ENCODE data around the gene GRAMD4. TPM values are rescaled to one million over a fixed set of nuclear protein-coding genes. Genes with fewer than 3 reads are reported as not detected.

The GRAMD4 gene
- total RNA-seq, 1 donor from 2014 or later, result 85.7 TPM

DNA sequence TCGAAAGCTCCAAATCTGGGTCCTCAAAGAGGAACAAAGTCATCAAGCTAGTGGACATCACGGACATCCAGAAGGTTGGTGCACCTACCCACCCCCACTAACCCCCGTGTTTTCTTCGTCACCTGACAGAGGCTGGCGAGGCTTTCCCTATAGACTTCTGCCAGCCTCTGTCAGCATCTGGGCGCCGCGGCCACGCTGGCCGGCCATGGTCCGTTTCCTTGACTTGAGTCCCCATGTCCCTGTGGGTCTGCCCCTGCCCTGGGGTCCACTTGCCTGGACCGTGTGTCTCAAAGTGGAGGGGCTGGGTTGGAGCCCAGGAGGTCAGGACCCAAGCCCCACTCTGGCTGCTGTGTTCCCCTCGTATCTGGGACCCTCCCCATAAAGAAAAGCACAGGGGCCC, 55.3 kb downstream of the GRAMD4 start:
- Mint-ChIP-seq H3K9me3 (ENCODE audit: unreplicated experiment) (peaks cover 5% of the 10 kb centered on the region), H3K4me1 (ENCODE audit: low read depth, unreplicated experiment) (peaks cover 1% of the 10 kb centered on the region), H3K27ac (ENCODE audit: unreplicated experiment) (no peak overlapping the region), H3K36me3 (ENCODE audit: unreplicated experiment) (no peaks in the 10 kb centered on the region), H3K4me3 (ENCODE audit: unreplicated experiment) (no peak overlapping the region), H3K27me3 (ENCODE audit: unreplicated experiment) (no peaks in the 10 kb centered on the region)
- TF ChIP-seq, protein P1, sequence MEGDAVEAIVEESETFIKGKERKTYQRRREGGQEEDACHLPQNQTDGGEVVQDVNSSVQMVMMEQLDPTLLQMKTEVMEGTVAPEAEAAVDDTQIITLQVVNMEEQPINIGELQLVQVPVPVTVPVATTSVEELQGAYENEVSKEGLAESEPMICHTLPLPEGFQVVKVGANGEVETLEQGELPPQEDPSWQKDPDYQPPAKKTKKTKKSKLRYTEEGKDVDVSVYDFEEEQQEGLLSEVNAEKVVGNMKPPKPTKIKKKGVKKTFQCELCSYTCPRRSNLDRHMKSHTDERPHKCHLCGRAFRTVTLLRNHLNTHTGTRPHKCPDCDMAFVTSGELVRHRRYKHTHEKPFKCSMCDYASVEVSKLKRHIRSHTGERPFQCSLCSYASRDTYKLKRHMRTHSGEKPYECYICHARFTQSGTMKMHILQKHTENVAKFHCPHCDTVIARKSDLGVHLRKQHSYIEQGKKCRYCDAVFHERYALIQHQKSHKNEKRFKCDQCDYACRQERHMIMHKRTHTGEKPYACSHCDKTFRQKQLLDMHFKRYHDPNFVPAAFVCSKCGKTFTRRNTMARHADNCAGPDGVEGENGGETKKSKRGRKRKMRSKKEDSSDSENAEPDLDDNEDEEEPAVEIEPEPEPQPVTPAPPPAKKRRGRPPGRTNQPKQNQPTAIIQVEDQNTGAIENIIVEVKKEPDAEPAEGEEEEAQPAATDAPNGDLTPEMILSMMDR (IDR thresholded peaks at IDR 0.05; ENCODE audit: partially characterized antibody, unreplicated experiment), result no peak
- no peak for DNase-seq

DNA sequence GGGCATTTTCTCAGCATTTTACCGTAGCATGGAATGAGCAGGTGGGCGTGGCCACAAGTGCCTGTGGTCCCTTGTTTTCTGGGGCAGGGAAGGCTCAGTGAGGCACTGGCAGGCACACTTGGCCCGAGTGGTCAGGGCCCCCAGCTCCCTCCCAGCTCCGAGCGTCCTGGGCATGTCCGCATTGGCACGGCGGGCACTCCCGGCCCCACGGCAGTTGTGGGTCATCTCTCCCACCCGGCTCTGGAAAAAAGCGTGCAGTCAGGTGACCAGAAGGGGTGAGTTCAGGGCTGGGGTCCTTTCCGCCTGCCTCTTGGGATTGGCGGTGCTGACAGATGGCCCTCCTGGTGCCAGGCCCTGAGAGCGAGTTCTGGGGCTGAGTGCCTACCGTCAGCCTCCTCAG, 55.8 kb downstream of the GRAMD4 start:
- H3K36me3 Mint-ChIP-seq (ENCODE audit: unreplicated experiment), result no peaks in the 10 kb centered on the region

DNA sequence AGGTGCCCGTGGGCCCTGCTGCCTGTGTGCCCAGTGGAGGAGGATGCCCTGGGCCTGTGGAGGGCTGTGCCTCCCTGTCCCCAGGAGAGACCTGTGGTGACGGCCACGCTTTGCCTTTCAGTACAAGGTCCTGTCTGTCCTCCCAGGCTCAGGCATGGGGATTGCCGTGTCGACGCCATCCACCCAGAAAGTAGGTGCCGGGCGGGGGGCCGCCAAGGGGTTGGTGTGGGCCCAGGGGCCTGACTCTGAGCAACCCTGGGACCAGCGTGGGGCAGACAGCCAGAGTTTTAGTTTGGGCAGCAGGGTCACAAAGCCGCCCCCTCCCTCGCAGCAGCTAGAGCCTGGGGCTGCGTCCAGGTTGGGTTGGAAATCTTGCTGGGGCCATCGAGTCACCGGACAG, 56.3 kb downstream of the GRAMD4 start:
- Mint-ChIP-seq H3K4me3 (ENCODE audit: unreplicated experiment) (no peak overlapping the region), H3K27ac (ENCODE audit: unreplicated experiment) (no peak overlapping the region), H3K4me1 (ENCODE audit: low read depth, unreplicated experiment) (peaks cover 1% of the 10 kb centered on the region), H3K9me3 (ENCODE audit: unreplicated experiment) (peaks cover 5% of the 10 kb centered on the region), H3K36me3 (ENCODE audit: unreplicated experiment) (no peaks in the 10 kb centered on the region), H3K27me3 (ENCODE audit: unreplicated experiment) (peaks cover 2% of the 10 kb centered on the region)
- DNase-seq, result no peak
- TF ChIP-seq, protein P1 (IDR thresholded peaks at IDR 0.05; ENCODE audit: partially characterized antibody, unreplicated experiment), result no peak

More for the DNA sequence above, 55.8 kb downstream of the GRAMD4 start:
- Mint-ChIP-seq H3K27ac (ENCODE audit: unreplicated experiment) (no peak overlapping the region), H3K9me3 (ENCODE audit: unreplicated experiment) (peaks cover 5% of the 10 kb centered on the region), H3K27me3 (ENCODE audit: unreplicated experiment) (no peaks in the 10 kb centered on the region), H3K4me1 (ENCODE audit: low read depth, unreplicated experiment) (peaks cover 1% of the 10 kb centered on the region), H3K4me3 (ENCODE audit: unreplicated experiment) (no peak overlapping the region)
- no peak for DNase-seq
- TF ChIP-seq, protein P1 (IDR thresholded peaks at IDR 0.05; ENCODE audit: partially characterized antibody, unreplicated experiment), result no peak

DNA sequence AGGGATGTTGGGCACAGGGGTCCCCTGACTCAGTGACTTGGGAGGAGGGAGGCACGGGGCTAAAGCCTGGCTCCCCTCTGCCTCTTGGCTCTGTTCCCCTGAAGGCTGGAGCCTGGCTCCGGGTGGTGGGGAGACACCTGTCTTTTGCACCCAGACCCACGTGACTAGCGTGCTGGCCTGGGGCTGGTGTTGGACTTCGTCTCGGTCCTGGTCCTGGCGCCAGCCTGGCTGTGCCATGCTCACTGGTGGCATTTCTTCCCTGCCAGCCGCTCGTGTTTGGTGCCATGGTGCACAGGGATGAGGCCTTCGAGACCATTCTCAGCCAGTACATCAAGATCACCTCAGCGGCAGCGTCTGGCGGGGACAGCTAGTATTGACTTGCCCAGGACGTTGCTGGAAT, 56.7 kb downstream of the GRAMD4 start:
- Mint-ChIP-seq H3K27me3 (ENCODE audit: unreplicated experiment) (peaks cover 4% of the 10 kb centered on the region), H3K36me3 (ENCODE audit: unreplicated experiment) (no peaks in the 10 kb centered on the region), H3K9me3 (ENCODE audit: unreplicated experiment) (peaks cover 3% of the 10 kb centered on the region), H3K27ac (ENCODE audit: unreplicated experiment) (no peak overlapping the region), H3K4me3 (ENCODE audit: unreplicated experiment) (no peak overlapping the region), H3K4me1 (ENCODE audit: low read depth, unreplicated experiment) (no peaks in the 10 kb centered on the region)
- TF ChIP-seq, protein P1 (IDR thresholded peaks at IDR 0.05; ENCODE audit: partially characterized antibody, unreplicated experiment), result no peak
- no peak for DNase-seq

DNA sequence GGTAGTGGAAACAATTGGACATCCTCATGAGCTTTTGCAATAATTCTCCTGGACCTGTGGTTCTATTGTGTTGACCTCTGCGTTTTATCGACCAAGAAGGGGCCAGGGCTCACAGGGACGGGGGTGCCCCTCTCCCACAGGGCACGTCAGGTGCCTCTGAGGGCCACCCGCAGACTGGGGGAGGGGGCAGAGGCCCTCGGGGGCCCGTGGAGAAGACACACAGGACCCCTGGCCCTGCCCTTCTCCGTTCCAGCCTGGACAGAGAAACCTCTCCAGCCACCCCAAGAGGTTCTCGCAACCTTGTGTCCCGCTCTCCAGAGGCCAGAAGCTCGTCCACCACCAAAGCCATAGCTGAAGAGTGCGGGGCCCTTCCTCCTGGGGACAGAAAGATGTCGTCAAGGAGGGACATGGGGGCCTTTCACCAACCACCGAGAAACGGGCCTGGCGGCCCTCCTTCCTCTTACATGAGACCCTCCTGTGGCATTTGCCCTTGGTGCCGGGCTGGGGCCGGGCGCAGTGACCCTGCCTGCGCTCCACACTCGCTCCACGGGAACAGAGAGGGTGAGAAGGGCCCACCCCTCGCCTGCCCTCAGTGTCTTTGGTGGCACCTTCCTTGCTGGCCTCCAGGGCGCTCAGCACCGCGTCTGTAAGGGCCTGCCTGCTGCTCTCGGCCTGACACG, 57.3 kb downstream of the GRAMD4 start:
- Mint-ChIP-seq H3K4me1 (ENCODE audit: low read depth, unreplicated experiment) (no peaks in the 10 kb centered on the region), H3K27ac (ENCODE audit: unreplicated experiment) (no peak overlapping the region), H3K36me3 (ENCODE audit: unreplicated experiment) (no peaks in the 10 kb centered on the region), H3K4me3 (ENCODE audit: unreplicated experiment) (no peak overlapping the region), H3K27me3 (ENCODE audit: unreplicated experiment) (peaks cover 4% of the 10 kb centered on the region), H3K9me3 (ENCODE audit: unreplicated experiment) (peaks cover 2% of the 10 kb centered on the region)
- no peak for DNase-seq
- TF ChIP-seq, protein P1 (IDR thresholded peaks at IDR 0.05; ENCODE audit: partially characterized antibody, unreplicated experiment), result no peak

Data from glutamatergic neuron (in vitro differentiated cells).